T47D (cell line): ENCODE results near the gene GLYATL2.

Experiments used
- DNase-seq, 2 experiments: peaks; one replicate each; pipeline versions ENCODE4 v3.0.0 to v3.0.0-alpha.2; 2011 to 2012; ENCODE audit warnings: low read depth in 1 of 2, low spot score in 1 of 2
- JUND ChIP-seq: IDR thresholded peaks from 2 replicates; pipeline ENCODE4 v1.6.1; 2012; ENCODE audit warnings: low read depth
- in situ Hi-C: cut with HindIII; loops from 2 replicates; pipeline ENCODE4 v1.10.0; 2016; ENCODE audit warnings: low sequenced_read_pairs, low pct_unique_long_range_greater_than_20kb

GLYATL2 gene, protein sequence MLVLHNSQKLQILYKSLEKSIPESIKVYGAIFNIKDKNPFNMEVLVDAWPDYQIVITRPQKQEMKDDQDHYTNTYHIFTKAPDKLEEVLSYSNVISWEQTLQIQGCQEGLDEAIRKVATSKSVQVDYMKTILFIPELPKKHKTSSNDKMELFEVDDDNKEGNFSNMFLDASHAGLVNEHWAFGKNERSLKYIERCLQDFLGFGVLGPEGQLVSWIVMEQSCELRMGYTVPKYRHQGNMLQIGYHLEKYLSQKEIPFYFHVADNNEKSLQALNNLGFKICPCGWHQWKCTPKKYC

DNA sequence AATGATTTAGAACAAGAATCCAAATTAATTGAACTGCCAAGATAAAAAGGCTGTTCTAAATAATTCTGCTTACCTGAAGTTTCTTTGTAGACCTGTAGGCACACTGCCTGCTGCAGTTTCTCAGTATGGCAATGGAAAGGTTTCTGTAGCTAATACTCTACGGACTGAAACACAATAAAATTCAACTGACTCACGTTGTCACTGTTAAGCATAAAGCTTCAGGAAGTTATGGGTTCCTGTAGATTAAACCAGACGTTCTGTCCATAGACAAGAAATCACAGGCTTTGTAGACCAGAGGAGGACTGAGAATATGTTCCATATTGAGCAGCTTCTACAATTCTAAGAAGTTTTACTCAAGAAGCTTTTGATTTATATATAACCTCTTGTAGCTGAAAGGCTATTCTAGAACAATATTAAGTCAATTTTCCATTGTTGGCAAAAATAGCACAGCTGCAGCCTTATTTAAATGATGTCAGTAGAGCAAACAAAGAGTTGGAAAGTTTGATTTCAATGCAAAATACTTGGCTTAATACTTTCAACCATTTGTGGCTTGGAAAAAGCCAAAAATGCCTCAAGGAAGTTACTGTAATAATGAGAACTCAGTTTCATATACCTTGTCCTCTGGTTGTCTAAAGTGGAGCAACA is at the start of gene GLYATL2:
Gene GLYATL2, minus strand, starts transcription at position 344 of the 645 bp plus-strand sequence. CDS start 5,092 bp downstream, outside the sequence.
- no peak for DNase-seq
- in situ Hi-C loops = no loop called here
- no peak for TF ChIP-seq JUND

DNA sequence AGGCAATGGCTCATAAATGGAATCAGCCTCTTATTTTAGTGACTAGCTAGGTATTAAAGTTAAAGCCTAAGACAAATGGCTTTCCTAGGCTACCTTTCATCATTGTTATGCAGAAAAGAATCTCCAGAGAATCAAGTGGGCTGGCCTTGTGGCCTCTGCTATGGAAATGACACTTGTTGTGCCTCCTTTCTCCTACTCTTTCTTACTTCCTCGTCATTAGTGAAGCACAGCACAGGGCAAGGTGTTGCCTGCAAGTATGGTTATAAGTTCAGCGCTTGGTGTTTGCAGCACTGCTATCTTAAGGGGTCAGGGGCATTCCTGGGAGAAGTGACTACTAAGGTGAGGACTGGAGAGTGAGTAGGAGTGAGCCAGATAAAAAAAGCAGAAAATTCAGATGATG is 49.4 kb upstream of the GLYATL2 start:
- no peak for DNase-seq
- TF ChIP-seq JUND = no peak
- in situ Hi-C loops = no loop called here

DNA sequence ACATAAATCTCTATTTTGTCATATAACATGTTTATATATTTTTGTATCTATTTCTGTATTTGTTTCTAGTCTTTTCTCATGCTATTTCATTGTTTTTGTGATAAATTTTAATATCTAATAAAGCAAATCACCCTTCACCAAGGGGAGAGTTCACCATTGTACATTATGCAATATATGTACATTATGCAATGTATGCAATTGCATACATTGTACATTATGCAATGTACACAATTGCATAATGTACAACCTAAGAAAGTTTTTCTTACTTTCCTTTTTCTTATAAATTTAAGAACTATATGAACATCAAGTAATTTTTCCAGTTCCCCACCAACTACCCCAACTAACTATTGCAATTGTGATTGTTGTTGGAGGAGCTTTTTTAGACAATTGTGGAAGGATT is 44.1 kb upstream of the GLYATL2 start:
- no peak for TF ChIP-seq JUND
- DNase-seq = no peak
- in situ Hi-C loops = no loop called here

DNA sequence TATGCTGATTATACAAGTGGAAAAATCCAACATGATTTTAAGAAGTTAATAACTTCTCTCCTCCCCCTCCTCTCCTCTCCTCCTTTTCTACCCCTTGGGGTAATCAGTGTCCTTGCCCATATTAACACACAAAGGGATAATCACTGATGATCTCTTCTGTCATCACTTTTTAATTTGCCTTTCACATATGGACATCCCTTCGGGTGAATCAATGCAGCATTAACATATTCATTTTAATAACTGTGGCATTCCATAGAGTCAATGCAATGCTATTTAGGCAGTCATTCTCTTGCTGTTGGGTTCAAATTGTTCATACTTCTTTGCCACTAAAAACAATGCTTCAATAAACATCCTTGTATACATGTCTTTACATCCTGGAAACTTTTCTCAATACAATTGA is 42.9 kb upstream of the GLYATL2 start:
- no peak for TF ChIP-seq JUND
- no peak for DNase-seq
- in situ Hi-C loops = no loop called here

DNA sequence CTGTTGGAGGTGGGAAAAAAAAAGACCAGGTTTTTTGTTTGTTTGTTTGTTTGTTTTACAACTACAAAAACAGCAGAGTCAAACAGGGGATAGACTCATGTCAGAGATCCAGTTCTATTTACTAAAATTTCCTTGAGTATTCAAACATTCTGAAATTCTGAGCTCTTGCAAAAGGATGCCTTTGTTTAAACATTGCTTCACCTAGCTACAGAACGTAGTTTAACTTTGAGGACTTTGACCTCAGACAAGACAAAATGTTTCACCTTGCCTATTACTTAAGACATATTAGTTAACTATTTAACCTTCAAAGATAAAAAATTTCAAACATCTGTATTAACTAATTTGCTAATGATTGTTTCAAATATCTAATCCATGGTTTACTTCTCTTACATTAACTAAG is 36.1 kb upstream of the GLYATL2 start:
- in situ Hi-C loops = no loop called here
- TF ChIP-seq JUND = no peak
- DNase-seq = no peak

DNA sequence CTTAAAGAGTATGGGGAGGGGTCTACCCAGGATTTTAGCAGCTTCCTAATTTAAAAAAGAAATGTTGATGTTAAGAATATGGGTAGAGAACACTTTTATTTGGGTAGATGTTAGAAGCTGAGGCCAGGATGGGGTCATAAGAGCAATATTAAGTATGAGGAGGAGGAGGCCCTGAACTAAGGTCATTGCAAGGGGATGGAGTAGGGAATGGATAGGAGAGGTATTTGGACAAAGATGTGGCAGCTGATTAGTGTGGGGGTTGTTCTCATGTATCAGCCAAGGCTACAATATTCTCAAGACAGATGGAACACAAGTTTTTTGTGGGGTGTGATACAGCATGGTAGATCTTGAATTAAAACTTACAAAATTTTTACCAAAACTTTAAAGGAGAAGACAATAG is 35.7 kb upstream of the GLYATL2 start:
- no peak for TF ChIP-seq JUND
- no peak for DNase-seq
- in situ Hi-C loops = no loop called here

DNA sequence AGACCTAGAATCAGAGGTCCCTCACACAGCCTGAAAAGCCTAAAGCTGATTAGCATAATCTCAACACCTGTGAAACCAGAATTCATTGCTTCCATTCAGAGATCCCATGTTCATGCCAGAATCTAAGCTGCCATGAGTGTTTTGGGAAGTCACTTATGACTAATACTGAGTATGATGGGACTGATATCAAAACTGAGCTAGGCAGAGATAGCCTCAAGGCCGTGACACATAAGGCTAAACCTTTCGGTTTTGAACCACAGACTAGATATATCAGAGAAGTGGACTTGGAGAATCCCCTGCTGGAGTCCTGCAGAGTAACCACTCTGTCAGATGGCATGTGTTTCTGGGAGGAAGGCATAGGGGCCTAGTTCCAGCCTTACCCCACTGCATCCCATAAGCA is 23.1 kb upstream of the GLYATL2 start:
- DNase-seq = no peak
- in situ Hi-C loops = no loop called here
- TF ChIP-seq JUND = no peak

DNA sequence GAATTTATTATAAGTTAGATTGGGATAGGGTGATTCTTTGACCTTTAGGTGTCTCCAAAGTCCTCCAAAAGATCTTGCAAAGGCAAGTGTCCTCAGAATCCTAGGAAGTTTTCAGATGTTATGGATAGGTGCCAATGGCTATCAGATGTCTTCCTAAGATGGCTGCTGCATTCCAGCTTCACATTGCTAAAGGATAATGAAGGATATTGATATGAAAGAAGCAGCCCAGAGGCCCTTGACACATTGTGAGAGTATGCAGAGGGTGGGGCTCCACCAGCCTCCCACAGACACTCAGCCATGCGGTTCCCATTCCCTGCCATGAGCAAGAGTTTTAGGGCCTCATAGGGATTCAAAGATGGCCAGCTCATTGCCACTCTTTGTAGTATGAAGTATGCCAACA is 22.3 kb upstream of the GLYATL2 start:
- in situ Hi-C loops = no loop called here
- no peak for DNase-seq
- TF ChIP-seq JUND = no peak

DNA sequence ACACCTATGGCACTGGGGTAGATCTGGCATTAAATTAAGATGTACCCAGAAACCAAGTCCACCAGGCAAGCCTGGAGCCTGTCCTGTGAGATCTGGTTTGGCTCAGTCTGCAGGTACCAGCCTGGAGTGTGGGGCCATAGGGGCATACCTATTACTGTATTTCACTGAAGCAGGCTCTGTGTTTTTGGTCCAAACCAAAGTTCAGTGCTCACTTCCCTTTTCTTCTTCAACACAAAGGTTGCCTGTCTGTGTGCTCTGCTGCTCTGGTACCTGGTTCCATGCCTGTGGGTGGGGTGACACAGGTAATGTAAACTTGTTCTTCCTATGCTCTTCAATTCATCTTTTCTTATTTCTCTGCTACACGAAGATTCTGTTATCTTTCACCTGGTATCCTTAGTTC is 19.8 kb upstream of the GLYATL2 start:
- in situ Hi-C loops = no loop called here
- no peak for TF ChIP-seq JUND
- no peak for DNase-seq

DNA sequence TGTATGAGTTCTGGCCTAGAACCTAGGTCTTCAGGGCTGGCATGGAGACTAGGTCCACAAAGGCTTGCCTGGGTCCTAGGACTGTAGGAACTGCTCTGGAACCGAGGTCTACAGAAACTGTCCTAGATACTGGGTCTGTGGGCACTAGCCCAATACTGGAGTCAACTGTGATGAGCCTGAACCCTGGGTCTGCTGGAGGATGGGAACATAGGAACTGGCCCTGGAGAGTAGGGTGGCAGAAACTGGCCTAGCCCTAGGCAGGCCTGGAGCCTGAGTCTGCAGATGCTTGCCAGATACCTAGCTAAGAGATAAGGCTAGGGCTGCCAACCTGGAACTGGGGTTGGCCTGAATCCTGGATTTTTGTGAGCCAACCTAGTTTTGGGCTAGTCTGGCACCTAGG is 19.2 kb upstream of the GLYATL2 start:
- in situ Hi-C loops = no loop called here

DNA sequence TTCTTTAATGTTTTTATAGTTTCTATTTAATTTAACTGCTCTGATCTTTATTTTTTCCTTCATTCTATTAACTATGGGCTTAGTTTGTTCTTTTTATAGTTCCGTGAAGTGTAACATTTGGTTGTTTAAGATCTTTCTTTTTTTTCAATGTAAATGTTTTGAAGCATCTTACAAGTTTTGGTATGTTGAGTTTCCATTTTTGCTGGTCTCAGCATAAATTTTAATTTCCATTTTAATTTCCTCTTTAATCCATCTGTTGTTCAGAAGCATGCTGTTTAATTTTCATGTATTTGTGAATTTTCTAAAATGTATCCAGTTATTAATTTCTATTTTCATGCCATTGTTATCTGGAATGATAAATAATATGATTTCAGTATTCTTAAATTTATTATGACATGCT is 17.0 kb upstream of the GLYATL2 start:
- no peak for DNase-seq
- in situ Hi-C loops = no loop called here
- no peak for TF ChIP-seq JUND

More for the DNA sequence above, 19.2 kb upstream of the GLYATL2 start:
- no peak for TF ChIP-seq JUND
- no peak for DNase-seq

DNA sequence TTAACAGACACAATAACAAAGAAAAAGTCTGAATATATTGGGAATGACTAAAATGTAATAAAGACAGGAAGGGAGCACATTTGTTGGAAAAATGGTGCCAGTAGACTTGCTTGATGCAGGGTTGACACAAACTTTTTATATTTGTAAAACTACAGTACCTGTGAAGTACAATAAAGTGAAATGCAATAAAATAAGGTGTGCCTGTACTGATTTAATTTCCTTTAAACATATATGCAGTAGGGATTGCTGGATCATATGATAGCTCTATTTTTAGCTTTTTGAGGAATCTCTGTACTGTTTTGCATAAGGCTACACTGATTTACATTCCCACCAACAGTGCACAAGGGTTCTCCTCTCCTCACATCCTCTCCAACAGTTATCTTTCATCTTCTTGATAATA is 12.3 kb upstream of the GLYATL2 start:
- no peak for DNase-seq
- in situ Hi-C loops = no loop called here
- TF ChIP-seq JUND = no peak

DNA sequence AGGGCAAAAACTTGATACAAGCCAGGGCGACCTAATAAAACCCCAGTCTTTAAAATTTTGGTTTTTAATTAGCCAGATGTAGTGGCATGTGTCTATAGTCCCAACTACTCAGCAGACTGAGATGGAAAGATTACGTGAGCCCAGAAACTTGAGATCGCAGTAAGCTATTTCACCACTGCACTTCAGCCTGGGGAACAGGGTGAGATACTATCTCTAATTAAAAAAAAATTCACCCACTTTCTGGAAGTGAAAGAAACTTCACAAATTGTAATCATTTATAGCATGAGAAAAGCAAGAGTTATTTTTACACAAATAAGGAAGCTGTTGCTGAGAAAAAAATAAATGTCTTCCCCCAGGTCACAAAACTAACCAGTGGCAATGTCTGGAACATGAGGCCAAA is 882 bp upstream of the GLYATL2 start:
- no peak for TF ChIP-seq JUND
- in situ Hi-C loops = no loop called here
- DNase-seq = no peak
